GM12878 (cell line): ENCODE data around the gene TUBB4B.

Experiments
- CTCF ChIP-seq, 3 experiments: IDR thresholded peaks in 2 of 3; conservative IDR thresholded peaks in 1 of 3; 2 replicates each; pipeline ENCODE4 v1.5.1; 2011; ENCODE audit warnings: low read depth in 3 of 3, low read length in 3 of 3, mild to moderate bottlenecking in 3 of 3, control low read depth in 2 of 3, moderate library complexity in 2 of 3, inconsistent platforms in 1 of 3, mixed read lengths in 1 of 3; ENCODE audit not compliant: control insufficient read depth in 2 of 3, insufficient read depth in 1 of 3; ENCODE audit errors: extremely low read depth in 1 of 3
- EGR1 ChIP-seq, 2 experiments: IDR thresholded peaks; 1 replicate in 1 of 2; 2 replicates in 1 of 2; pipeline ENCODE4 v1.6.1; 2011 to 2012; ENCODE audit warnings: low read depth in 2 of 2, low read length in 2 of 2, borderline replicate concordance in 1 of 2, mild to moderate bottlenecking in 1 of 2, moderate library complexity in 1 of 2
- EZH2 ChIP-seq: IDR thresholded peaks from 2 replicates; pipeline ENCODE4 v1.6.1; 2012; ENCODE audit warnings: low read depth, mild to moderate bottlenecking, control low read depth, inconsistent platforms, low read length, borderline replicate concordance; ENCODE audit not compliant: control insufficient read depth
- JUNB ChIP-seq: IDR thresholded peaks from 2 replicates; pipeline ENCODE4 v1.6.1; 2016; ENCODE audit warnings: antibody characterized with exemption, mild to moderate bottlenecking
- NRF1 ChIP-seq: conservative IDR thresholded peaks from 2 replicates; pipeline ENCODE4 v1.6.1; 2011; ENCODE audit warnings: mild to moderate bottlenecking, low read depth, low read length, improper control_type of control experiment
- PML ChIP-seq: IDR thresholded peaks from 2 replicates; pipeline ENCODE4 v1.6.1; 2012; ENCODE audit warnings: low read length, inconsistent platforms
- POLR2A ChIP-seq: IDR thresholded peaks from 2 replicates; pipeline ENCODE4 v1.6.1; 2011; ENCODE audit warnings: low read depth, mild to moderate bottlenecking, low read length
- RAD21 ChIP-seq: IDR thresholded peaks from 2 replicates; pipeline ENCODE4 v1.6.1; 2011; ENCODE audit warnings: mild to moderate bottlenecking, low read depth, low read length, moderate library complexity; ENCODE audit not compliant: insufficient read depth
- RBBP5 ChIP-seq: fragments of 200-600 bp; sonication (generic); conservative IDR thresholded peaks from 2 replicates; pipeline ENCODE4 v1.6.1; 2016
- RFX5 ChIP-seq: IDR thresholded peaks from 2 replicates; pipeline ENCODE4 v1.6.1; 2011; ENCODE audit warnings: low read depth, low read length, improper control_type of control experiment
- SMAD1 ChIP-seq: fragments of 450-650 bp; IDR thresholded peaks from 2 replicates; pipeline ENCODE4 v1.6.1; 2018; ENCODE audit warnings: mild to moderate bottlenecking, low read depth; ENCODE audit not compliant: partially characterized antibody
- SMC3 ChIP-seq: IDR thresholded peaks from 2 replicates; pipeline ENCODE4 v1.6.1; 2011; ENCODE audit warnings: low read length, improper control_type of control experiment, borderline replicate concordance
- ZBTB33 ChIP-seq: fragments of 450-650 bp; IDR thresholded peaks from 2 replicates; pipeline ENCODE4 v1.6.1; 2017; ENCODE audit warnings: mild to moderate bottlenecking

DNA sequence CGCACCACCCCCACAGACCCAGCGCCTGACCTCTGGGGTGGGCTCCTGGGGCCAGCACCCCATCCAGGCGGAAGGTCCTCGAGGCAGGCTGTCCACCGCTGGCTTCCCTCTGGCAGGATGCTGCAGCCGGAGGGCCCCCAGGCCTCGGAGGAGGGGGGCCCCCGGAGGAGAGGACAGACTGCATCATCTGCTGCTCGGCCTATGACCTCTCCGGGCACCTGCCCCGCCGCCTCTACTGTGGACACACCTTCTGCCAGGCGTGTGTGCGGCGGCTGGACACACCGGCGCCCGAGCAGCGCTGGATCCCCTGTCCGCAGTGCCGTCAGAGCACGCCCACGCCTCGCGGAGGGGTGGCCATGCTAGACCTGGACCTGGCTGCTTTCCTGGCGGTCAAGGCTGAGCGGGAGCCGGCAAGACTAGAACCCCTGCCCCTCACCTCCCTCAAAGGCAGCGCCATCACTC is 12.6 kb upstream of the TUBB4B start:
- TF ChIP-seq RBBP5 (no peak), PML (no peak), CTCF (IDR thresholded peaks at IDR 0.05 in 2 of 3, conservative IDR thresholded peaks at IDR 0.05 in 1 of 3; ENCODE audit: control insufficient read depth in 2 of 3, extremely low read depth in 1 of 3, insufficient read depth in 1 of 3, low read depth in 3 of 3, low read length in 3 of 3) (no peak), JUNB (no peak), NRF1 (no peak), SMAD1 (no peak), EZH2 (no peak), RAD21 (no peak), SMC3 (no peak), ZBTB33 (no peak), EGR1 (IDR thresholded peaks at IDR 0.05; ENCODE audit: borderline replicate concordance in 1 of 2, low read depth in 2 of 2, low read length in 2 of 2) (no peak), RFX5 (no peak), POLR2A (no peak)
